HG03354 (cell line): ENCODE measurements around the gene ITGA7.

Experiments used
- ATAC-seq: cut with Tn5 transposase; IDR thresholded peaks from one replicate; pipeline ENCODE4 v1.9.1; 2021; ENCODE audit warnings: mild to moderate bottlenecking; ENCODE audit not compliant: unreplicated experiment, poor library complexity, severe bottlenecking

ITGA7 gene

GRCh38 chr12:55707841-55708694, at the start of gene ITGA7:
Gene ITGA7, minus strand, starts transcription at chr12:55707904. Its CDS starts 222 bp downstream, at chr12:55707682.
- peak; percentile 57 for ATAC-seq

- no peak for ATAC-seq
Measured at GRCh38 chr12:55755246-55755645, 47.5 kb upstream of the ITGA7 start.

GRCh38 chr12:55748230-55748993, 40.7 kb upstream of the ITGA7 start:
- no peak for ATAC-seq

- ATAC-seq, result no peak
Measured at GRCh38 chr12:55746913-55747231, 39.2 kb upstream of the ITGA7 start.

- ATAC-seq, result no peak
Measured at GRCh38 chr12:55746174-55746912, 38.6 kb upstream of the ITGA7 start.

- no peak for ATAC-seq
Measured at GRCh38 chr12:55745361-55746173, 37.9 kb upstream of the ITGA7 start.

GRCh38 chr12:55744340-55745030, 36.8 kb upstream of the ITGA7 start:
- no peak for ATAC-seq

GRCh38 chr12:55743406-55744339, 36.0 kb upstream of the ITGA7 start:
- ATAC-seq, result peak; percentile 49

GRCh38 chr12:55742719-55743405, 35.2 kb upstream of the ITGA7 start, which contains the start of gene GDF11:
Gene GDF11, plus strand, starts transcription at chr12:55743122. Its CDS starts 195 bp downstream, at chr12:55743317.
- peak; percentile 32 for ATAC-seq

GRCh38 chr12:55741931-55742680, 34.4 kb upstream of the ITGA7 start:
- no peak for ATAC-seq

GRCh38 chr12:55739025-55739378, 31.3 kb upstream of the ITGA7 start:
- ATAC-seq, result no peak

- peak; percentile 86 for ATAC-seq
Measured at GRCh38 chr12:55738123-55739024, 30.7 kb upstream of the ITGA7 start.

GRCh38 chr12:55737581-55738122, 29.9 kb upstream of the ITGA7 start:
- ATAC-seq, result peak; percentile 13

GRCh38 chr12:55736780-55737580, 29.3 kb upstream of the ITGA7 start:
- ATAC-seq, result peak; percentile 42

- no peak for ATAC-seq
Measured at GRCh38 chr12:55736076-55736475, 28.4 kb upstream of the ITGA7 start.
